ENCODE data around the gene WNT3A.

WNT3A gene

DNA sequence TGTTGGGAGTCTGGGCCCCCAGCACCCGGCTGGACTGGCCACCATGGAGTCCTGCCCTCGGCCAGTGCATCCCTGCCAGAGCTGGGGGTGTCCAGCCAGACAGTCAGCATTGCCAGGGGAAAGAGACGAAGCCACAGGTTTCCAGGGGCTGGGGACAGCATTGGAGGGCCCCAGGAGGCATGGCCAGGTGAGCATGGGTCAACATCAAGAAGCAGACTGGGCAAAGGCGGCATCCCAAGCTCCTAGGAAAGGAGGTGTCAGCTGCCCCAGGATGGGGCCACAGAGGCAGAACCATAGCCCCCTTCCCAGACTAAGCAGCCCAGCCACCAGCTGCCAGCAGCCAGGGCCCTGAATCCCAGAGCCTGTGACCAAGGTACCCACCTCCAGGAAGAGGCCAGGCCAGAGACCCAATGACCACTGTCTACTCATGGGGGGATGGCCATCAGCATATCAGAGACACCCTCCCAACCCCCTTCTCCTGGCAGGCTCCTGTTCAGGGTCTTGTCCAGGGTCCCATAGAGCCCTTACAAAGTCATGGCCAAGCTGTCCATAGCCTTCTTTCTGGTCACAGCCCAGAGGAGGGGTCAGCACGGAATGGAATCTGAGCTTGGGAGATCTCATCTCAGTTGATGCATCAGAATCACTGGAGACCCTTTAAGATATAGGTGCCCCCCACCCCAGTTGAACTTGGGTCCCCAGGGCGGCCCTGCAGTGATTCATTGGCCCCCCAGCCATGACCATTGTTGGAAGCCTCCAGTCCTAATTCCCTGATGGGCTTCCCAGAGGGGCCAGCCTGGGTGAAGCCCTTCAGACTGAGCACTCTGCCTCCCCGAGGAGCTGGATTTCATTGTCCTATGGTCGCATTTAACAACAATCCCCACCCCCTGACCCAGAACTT lies 32.5 kb downstream of the WNT3A start:
- Histone ChIP-seq H3K9me3 (ENCODE audit: control insufficient read depth, insufficient read depth, low read depth, low read length) (no peaks in the 10 kb centered on the region), H3K27ac (ENCODE audit: extremely low read depth, low read depth, low read length) (no peak overlapping the region), H3K4me3 (ENCODE audit: low read depth, low read length) (no peak overlapping the region), H3K36me3 (ENCODE audit: control insufficient read depth in 2 of 2, insufficient read depth in 1 of 2, low read length in 2 of 2) (no peaks in the 10 kb centered on the region), H3K4me1 (ENCODE audit: control insufficient read depth, insufficient read depth, low read length) (no peaks in the 10 kb centered on the region)
- ChIA-PET POLR2A (no interaction called here), CTCF (no interaction called here)
- TF ChIP-seq ZBTB20 (tag by site-specific recombination; IDR thresholded peaks at IDR 0.05) (no peak), ZNF549 (tag by site-specific recombination; IDR thresholded peaks at IDR 0.05) (no peak), ZNF416 (tag by site-specific recombination; IDR thresholded peaks at IDR 0.05) (no peak), ZNF274 (IDR thresholded peaks at IDR 0.05; ENCODE audit: low read length) (no peak), ZNF274 (tag by site-specific recombination; IDR thresholded peaks at IDR 0.05; ENCODE audit: borderline replicate concordance) (no peak), ZBTB44 (tag by site-specific recombination; IDR thresholded peaks at IDR 0.05) (no peak), ZNF302 (tag by site-specific recombination; IDR thresholded peaks at IDR 0.05; ENCODE audit: low read depth) (no peak)
- TF ChIP-seq, protein P1, sequence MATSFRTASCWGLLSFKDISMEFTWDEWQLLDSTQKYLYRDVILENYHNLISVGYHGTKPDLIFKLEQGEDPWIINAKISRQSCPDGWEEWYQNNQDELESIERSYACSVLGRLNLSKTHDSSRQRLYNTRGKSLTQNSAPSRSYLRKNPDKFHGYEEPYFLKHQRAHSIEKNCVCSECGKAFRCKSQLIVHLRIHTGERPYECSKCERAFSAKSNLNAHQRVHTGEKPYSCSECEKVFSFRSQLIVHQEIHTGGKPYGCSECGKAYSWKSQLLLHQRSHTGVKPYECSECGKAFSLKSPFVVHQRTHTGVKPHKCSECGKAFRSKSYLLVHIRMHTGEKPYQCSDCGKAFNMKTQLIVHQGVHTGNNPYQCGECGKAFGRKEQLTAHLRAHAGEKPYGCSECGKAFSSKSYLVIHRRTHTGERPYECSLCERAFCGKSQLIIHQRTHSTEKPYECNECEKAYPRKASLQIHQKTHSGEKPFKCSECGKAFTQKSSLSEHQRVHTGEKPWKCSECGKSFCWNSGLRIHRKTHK (tag by site-specific recombination; IDR thresholded peaks at IDR 0.05) = no peak
- TF ChIP-seq, protein P2, sequence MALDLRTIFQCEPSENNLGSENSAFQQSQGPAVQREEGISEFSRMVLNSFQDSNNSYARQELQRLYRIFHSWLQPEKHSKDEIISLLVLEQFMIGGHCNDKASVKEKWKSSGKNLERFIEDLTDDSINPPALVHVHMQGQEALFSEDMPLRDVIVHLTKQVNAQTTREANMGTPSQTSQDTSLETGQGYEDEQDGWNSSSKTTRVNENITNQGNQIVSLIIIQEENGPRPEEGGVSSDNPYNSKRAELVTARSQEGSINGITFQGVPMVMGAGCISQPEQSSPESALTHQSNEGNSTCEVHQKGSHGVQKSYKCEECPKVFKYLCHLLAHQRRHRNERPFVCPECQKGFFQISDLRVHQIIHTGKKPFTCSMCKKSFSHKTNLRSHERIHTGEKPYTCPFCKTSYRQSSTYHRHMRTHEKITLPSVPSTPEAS (tag by site-specific recombination; IDR thresholded peaks at IDR 0.05) = no peak
- TF ChIP-seq, protein P3, sequence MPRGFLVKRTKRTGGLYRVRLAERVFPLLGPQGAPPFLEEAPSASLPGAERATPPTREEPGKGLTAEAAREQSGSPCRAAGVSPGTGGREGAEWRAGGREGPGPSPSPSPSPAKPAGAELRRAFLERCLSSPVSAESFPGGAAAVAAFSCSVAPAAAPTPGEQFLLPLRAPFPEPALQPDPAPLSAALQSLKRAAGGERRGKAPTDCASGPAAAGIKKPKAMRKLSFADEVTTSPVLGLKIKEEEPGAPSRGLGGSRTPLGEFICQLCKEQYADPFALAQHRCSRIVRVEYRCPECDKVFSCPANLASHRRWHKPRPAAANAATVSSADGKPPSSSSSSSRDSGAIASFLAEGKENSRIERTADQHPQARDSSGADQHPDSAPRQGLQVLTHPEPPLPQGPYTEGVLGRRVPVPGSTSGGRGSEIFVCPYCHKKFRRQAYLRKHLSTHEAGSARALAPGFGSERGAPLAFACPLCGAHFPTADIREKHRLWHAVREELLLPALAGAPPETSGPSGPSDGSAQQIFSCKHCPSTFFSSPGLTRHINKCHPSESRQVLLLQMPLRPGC (tag by site-specific recombination; IDR thresholded peaks at IDR 0.05) = no peak

- Histone ChIP-seq H3K36me3 (ENCODE audit: control insufficient read depth in 2 of 2, insufficient read depth in 1 of 2, low read length in 2 of 2) (no peaks in the 10 kb centered on the region), H3K9me3 (ENCODE audit: control insufficient read depth, insufficient read depth, low read depth, low read length) (no peaks in the 10 kb centered on the region), H3K4me1 (ENCODE audit: control insufficient read depth, insufficient read depth, low read length) (no peaks in the 10 kb centered on the region), H3K4me3 (ENCODE audit: low read depth, low read length) (no peak overlapping the region), H3K27ac (ENCODE audit: extremely low read depth, low read depth, low read length) (no peak overlapping the region)
- POLR2A ChIA-PET = no interaction called here
- TF ChIP-seq, protein P4, sequence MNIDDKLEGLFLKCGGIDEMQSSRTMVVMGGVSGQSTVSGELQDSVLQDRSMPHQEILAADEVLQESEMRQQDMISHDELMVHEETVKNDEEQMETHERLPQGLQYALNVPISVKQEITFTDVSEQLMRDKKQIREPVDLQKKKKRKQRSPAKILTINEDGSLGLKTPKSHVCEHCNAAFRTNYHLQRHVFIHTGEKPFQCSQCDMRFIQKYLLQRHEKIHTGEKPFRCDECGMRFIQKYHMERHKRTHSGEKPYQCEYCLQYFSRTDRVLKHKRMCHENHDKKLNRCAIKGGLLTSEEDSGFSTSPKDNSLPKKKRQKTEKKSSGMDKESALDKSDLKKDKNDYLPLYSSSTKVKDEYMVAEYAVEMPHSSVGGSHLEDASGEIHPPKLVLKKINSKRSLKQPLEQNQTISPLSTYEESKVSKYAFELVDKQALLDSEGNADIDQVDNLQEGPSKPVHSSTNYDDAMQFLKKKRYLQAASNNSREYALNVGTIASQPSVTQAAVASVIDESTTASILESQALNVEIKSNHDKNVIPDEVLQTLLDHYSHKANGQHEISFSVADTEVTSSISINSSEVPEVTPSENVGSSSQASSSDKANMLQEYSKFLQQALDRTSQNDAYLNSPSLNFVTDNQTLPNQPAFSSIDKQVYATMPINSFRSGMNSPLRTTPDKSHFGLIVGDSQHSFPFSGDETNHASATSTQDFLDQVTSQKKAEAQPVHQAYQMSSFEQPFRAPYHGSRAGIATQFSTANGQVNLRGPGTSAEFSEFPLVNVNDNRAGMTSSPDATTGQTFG (tag by site-specific recombination; IDR thresholded peaks at IDR 0.05; ENCODE audit: borderline replicate concordance) = no peak
- no peak for TF ChIP-seq ZNF561 (tag by site-specific recombination; IDR thresholded peaks at IDR 0.05; ENCODE audit: borderline replicate concordance)
- TF ChIP-seq SALL2 (tag by site-specific recombination; IDR thresholded peaks at IDR 0.05; ENCODE audit: borderline replicate concordance) = no peak
- TF ChIP-seq TRIM28 (IDR thresholded peaks at IDR 0.05; ENCODE audit: borderline replicate concordance, low read length) = no peak
- TF ChIP-seq KLF16 (tag by site-specific recombination; IDR thresholded peaks at IDR 0.05) = no peak
- TF ChIP-seq GLIS1 (tag by site-specific recombination; IDR thresholded peaks at IDR 0.05) = no peak
- no peak for TF ChIP-seq ZNF776 (tag by site-specific recombination; IDR thresholded peaks at IDR 0.05; ENCODE audit: borderline replicate concordance)
- CTCF ChIA-PET = no interaction called here
These were observed 33.2 kb downstream of the WNT3A start for GRCh38 chr1:228039986-228040385.
